Inferior parietal cortex (tissue), 1 donor: ENCODE results near the gene TENM4.
"Not testable (repeated sequence)": the region's sequence is repeated elsewhere in the genome, so short reads cannot be mapped to it uniquely, and the experiment has no call there.

ENCODE experiments used
- DNase-seq: peaks from one replicate; pipeline ENCODE4 v3.0.0-alpha.2; 2016; ENCODE audit errors: extremely low spot score

The TENM4 gene

DNA sequence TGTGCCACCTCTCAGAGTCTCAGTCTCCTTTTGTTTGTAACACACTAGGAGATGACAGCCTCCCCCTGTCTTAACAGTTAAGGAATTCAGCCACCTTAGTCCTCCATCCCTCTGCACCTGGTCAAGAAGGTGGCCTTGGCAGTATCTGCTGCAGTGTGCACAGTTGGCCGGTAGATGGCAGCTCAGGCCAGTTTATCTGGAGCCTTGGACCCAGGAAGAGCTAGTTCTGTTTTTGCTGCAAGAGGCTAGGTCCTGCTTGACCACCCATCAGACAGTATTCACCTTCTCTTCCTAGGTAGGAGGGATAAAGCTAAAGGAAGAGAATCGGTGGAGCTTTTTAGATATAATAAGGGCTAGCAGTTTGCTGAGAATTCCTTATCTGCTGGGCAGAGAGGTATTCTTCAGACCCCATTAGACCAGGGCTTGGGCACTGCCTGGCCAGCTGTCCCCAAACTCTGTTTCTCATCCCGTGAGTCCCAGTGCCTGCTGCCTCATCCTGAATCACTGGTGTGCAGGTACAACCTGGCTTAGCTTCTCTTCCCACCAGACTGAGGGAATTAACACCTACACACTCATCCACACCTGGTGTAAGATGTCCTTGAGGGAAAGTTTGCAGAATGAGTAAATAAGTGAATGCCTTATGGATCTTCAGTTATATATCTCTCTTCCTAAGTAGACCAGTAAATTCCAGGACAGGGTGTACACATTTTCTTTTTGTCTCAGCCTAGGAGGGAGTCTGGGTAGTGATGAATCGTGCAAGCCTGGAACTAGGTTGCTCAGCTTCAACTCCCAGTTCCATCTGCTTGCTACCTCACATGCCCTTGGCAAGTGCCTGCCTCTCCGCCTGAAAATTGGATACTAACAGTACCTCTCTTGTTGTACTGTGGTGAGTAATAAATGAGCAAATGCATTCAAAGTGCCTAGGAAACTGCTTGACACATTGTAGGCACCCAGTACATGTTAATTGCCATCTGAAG, 795.3 kb downstream of the TENM4 start:
- DNase-seq, result peak; percentile 87

DNA sequence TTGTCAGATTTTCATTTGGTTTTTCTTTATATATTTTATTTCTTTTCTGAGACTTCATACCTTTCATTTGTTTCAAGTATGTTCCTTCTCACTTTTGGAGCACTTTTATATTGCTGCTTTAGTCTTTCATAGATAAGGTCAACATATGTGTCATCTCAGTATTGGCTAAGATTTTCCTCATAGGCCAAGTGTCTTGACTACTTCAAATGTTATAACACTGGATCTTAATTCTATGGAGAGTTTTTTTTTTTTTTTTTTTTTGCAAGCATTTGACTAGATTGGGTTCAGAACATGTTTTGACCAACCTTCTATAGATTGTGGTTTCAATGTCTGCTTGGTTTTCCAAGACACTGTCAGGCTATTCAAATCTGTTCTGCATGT, 797.2 kb downstream of the TENM4 start:
- DNase-seq, result no peak

DNA sequence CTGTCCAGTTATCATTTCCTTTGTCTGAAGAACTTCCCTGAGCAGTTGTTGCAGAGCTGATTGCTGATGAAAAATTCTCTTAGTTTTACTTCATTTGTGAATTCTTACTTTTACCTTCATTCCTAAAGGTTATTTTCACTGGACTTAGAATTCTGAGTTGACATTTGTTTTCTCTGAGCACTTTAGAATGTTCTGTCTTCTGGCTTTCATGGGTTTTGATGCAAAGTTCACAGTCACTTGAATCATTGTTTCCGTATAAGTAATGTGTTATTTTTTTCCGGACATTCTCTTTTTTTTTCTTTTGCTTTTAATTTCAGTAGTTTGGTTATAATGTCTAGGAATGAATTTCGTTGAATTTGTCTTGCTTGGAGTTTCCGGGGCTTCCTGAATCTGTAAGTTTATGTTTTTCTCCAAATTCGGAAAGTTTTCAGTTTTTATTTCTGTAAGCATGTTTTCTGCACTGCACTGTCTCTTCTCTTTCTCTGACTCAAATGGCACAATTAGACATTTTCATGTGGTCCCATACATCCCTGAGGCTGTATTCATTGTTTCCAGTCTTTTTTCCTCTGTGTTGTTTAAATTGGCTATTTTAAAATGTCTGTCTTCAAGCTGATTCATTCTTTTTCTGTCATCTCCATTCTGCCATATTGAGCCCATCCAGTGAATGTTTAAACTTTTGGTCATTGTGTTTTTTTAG, 797.7 kb downstream of the TENM4 start:
- no peak for DNase-seq

DNA sequence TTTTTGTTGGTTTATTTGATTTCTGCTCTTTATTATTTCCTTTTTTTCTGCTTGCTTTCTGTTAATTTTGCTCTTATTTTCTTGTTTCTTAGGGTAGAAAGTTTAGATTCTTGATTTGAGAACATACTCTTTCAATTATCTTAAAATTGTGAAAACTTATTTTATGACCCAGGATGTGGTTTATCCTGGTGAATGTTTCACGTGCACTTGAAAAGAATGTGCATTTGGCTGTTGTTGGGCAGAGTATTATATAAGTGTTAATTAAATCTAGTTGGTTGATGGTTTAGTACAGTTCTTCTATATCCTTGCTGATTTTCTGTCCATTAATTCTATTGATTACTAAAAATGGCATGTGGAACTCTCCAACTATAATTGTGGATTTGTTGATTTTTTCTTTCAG, 799.3 kb downstream of the TENM4 start:
- no peak for DNase-seq

DNA sequence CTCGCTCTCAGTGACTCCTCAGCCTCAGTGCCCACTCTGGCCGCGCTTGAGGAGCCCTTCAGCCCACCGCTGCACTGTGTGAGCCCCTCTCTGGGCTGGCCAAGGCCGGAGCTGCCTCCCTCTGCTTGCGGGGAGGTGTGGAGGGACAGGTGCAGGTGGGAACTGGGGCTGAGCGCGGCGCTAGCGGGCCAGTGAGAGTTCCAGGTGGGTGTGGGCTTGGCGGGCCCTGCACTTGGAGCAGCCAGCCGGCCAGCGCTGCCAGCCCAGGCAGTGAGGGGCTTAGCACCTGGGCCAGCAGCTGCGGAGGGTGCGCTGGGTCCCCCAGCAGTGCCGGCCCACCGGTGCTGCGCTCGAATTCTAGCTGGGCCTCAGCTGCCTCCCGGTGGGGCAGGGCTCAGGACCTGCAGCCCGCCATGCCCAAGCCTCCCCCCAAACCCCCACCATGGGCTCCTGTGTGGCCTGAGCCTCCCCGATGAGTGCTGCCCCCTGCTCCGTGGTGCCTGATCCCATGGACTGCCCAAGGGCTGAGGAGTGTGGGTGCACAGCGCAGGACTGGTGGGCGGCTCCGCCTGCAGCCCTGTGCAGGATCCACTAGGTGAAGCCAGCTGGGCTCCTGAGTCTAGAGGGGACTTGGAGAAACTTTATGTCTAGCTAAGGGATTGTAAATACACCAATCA, 802.0 kb downstream of the TENM4 start:
- no peak for DNase-seq

DNA sequence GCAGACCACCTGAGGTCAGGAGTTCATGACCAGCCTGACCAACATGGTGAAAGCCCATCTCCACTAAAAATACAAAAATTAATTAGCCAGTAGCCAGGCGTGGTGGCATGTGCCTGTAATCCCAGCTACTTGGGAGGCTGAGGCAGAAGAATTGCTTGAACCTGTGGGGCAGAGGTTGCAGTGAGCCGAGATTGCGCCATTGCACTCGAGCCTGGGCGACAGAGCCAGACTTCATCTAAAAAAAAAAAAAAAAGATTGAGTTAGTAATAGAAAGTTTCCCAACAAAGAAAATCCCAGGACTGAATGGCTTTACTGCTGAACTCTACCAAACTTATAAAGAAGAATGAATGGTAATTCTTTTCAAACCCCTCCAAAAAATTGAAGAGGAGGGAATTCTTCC, 803.3 kb downstream of the TENM4 start:
- not testable (repeated sequence) for DNase-seq

DNA sequence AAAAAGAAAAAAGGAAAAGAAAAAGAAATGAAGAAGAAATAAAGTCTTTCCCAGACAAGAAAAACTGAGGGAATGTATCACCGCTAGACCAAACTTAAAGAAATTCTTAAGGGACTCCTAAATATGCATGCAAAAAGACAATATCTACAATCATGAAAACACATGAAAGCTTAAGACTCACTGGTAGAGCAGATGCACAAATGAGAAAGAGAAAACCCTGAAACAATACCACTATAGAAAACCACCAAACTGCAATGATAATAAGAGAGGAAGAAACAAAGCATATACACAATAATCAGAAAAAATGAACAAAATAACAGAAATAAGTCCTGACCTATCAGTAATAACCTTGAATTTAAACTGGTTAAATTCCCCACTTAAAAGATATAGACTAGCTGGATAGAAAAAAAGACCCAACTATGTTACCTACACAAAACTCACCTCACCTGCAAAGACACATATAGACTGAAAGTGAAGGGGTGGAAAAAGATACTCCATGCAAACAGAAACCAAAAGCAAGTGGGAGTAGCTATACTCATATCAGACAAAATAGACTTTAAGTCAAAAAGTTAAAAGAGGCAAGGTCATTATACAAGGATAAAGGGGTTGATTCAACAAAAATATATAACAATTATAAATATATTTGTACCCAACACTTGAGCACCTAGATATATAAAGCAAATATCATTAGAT, 804.9 kb downstream of the TENM4 start:
- DNase-seq, result no peak

DNA sequence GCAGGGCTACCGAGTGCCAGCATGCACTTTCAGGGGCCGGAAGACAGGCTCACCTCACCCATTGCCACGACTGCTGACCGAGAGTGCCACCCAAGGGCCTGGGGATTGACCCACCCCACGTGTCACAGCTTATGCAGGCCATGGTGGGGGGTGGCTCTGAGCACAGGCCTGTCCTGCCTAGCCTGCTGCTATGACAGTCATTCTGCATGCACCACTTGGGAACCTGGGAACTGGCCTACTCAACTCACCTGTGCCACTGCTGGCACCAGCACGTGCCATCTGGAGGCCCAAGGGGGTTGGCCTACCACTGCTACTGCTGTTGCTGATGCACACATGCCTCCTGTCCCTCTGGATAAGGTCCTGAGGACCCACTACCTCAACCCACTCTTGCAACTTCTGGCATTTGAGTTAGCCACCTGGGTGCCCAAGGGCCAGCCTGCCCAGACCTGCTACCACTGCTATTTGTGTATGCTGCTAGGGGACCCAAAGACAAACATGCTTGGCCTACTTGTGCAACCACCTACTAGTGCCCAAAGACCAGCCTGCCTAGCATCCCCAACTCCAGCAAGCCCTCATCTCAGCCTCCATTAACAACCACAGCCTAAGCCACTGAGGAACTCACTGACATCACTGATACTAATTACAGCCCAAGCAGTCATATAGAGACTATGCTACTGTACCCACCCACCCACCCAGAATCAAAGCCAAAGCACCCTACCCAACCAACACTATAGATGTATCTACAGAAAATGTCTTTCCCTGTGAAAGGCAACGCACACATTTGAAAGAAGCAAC, 807.1 kb downstream of the TENM4 start:
- DNase-seq, result no peak

DNA sequence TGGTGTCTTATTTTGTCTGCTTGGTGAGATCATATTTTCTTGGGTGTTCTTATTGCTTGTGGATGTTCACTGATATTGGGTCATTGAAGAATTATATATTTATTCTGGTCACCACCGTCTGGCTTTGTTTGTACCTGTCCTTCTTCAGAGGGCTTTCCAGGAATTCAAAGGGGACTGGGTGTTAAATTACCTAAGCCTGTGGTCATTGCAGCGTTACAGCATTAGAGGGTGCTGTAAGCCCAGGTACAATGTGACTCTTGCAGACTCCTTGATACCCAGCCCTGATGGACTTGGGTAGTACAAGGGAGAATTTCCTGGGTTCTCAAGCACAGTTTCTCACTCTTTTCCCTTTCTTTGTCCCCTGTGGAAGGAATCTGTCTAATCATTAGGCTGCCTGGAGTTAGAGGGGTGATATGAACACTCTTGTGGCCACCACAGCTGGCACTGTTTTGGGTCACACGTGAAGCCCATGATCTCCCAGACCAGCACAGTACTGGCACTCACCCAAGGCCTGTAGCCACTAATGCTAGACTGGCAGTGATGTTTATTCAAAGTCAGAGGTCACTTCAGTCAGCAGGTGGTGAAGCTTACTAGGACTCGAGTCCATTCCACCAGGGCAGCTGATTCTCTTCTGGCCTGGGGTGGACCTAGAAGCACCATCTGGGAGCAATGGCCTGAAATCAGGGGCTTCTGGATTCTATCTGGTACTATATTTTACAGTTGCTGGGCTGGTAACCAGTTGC, 810.1 kb downstream of the TENM4 start:
- no peak for DNase-seq

DNA sequence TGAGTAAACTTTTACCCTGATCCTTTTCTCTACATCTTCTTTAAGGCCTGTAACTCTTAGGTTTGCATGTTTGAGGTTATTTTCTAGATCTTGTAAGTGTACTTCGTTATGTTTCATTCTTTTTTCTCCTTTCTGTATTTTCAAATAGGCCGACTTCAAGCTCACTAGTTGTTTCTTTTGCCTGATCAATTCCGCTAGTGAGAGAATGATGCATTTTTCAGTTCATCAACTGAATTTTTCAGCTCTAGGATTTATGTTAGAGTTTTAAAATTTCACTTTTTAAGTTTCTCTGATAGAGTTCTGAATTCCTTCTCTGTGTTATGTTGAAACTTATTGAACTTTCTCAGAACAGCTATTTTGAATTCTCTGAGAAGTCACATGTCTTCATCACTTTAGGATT, 810.7 kb downstream of the TENM4 start:
- DNase-seq, result no peak

DNA sequence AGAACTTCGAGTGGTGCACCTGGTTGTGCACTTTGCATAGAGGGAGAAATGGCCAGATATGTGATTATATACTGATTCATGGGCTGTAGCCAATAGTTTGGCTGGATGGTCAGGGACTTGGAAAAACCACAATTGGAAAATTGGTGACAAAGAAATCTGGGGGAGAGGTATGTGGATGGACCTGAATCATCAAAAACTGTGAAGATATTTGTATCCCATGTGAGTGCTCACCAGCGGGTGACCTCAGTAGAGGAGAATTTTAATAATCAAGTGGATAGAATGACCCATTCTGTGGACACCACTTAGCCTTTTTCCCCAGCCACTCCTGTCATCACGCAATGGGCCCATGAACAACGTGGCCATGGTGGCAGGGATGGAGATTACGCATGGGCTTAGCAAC, 818.2 kb downstream of the TENM4 start:
- DNase-seq, result no peak

DNA sequence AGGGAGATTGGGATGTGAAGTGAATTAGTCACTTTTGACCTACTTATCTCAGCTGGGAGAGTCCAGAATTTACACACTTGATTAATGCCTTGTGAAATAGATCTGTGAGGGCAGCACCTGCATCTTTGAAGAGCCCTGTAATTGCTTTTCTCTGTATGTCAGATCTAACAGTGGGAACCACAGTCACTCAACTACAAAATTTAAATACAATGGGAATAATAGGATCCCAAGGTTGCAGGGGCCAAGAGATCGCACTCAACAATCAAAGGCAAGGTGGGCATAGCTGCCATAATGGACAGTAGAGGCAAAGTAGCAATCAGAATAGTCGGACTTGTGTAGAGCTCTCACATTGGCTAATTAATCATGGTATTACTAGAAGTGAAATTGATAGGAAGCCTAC, 820.7 kb downstream of the TENM4 start:
- no peak for DNase-seq

DNA sequence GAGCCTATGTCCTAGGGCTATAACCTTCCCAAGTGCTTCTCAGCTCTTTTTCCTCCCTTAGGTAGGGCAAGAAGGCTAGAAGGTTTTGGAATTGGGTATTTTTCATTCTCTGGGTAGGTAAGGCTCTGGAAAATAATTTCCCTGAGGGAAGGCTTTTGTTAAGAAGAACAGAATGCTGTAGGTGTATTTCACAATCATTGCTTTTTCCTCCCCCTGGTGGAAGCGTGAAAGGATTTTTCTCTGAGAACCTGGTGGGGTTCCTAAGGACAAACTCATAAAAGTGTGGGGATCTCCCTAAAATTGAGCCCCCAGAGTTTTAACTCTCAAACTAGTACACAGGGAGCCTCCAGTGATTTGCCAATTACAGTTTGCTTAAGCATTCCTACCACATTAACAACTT, 825.1 kb downstream of the TENM4 start:
- no peak for DNase-seq

DNA sequence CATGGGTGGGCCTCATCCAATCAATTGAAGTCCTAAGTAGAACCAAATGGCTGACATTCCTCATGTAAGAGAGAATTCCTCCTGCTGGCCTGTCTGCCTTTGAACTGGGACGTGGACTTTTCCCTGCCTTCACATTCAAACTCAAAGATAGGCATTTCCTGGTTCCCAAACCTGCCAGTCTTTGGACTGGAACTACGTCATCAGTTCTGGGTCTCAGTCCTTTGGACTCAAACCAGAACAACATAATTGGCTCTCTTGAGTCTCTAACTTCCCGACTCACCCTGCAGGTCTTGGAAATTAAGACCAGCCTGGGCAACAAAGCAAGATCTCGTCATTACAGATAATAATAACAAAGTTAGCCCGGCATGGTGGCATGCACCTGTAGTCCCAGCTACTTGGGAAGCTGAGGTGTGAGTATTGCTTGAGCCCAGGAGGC, 827.4 kb downstream of the TENM4 start:
- DNase-seq, result no peak

DNA sequence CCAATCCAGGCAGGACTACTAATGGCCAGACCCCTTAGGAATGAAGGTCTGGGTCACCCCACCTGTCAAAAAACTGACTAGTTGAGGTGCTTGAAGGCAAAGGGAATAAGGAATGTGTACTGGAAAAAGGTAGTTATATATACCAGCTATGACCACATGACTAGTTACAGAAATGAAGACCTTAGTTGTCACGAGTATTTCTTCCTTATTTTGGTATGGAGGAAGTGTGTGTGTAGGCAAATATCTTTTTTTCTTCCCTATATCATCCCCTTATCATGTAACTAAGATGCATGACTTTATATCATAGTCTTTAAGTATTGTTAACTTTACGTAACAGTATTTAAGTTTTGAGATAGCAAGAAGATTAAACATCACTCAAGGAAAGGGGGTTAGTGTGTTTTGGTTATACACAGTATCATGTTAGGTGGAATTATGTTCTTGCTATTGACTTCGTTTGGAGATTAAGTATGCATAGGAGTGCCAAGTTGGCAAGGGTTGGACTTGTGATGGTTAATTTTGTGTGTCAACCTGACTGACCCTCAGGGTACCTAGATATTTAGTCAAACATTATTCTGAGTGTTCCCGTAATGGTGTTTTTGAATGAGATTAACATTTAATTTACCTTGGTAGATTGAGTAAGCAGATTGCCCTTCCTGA, 828.0 kb downstream of the TENM4 start:
- DNase-seq, result no peak

DNA sequence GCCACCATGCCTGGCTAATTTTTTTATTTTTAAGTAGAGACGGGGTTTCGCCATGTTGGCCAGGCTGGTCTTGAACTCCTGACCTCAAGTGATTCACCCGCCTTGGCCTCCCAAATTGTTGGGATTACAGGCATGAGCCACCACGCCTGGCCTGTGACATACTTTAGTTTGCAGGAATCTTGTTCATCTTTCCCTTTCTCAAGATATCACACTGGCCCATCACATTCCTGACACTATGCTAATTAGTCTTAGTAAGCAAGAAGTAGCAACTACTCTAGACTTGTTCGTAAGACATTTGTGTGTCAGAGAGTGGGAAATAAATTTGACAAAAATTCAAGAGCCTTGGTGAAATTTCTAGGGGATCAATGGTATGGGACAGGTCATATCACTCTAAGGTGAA, 831.5 kb downstream of the TENM4 start:
- DNase-seq, result not testable (repeated sequence)

DNA sequence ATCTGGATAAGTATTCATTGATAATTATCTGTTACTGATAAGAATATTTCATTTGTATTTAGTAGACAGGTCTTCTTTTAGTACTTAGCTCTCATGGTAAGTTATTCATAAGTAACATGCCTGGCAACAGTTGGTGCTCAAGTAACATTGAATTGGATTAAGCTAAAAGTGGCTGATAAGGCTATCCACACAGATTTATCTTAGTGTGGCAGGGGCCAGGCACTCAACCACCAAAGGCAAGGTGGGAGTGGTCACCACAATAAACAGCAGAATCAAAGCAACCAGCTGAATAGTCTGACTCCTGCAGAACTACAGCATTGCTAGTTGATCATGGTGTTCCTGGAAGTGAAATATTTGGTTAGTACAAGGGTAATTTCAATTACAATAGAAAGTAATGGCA, 833.1 kb downstream of the TENM4 start:
- DNase-seq, result no peak

DNA sequence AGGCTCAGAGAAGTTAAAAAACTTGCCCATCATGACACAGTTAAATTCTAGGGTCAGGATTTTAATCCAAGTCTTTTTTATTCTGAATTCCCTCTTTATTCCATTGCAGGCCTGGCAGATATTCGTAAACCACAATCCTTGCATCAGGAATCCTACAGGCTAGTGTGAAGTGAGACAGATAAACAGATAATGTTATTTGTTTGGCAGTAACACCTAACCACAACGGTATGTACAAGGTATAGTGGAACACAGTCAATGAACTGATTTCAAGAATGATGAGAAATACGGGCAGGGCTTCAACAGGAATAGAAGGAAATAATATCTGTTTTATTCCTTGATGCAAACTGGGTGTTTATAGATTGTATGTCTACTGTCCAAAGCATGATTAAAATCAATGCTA, 834.2 kb downstream of the TENM4 start:
- no peak for DNase-seq

DNA sequence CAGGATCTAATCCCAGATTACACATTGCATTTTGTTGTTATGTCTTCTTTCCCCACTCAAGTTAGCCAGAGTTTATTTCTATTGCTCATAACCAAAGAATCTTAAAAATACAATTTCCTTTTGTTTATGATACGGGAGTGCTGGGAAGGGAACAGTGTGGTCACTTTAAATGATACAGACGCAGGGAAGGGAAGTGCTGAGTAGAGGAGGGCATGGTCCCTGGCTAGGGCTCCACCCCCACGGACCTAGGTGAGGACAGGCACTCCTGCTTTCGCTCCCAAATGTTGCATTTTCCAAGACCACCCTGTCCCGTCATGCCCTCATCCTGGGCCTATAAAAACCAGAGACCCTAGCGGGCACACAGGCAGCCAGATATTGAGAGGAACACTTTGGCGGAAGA, 835.5 kb downstream of the TENM4 start:
- no peak for DNase-seq

DNA sequence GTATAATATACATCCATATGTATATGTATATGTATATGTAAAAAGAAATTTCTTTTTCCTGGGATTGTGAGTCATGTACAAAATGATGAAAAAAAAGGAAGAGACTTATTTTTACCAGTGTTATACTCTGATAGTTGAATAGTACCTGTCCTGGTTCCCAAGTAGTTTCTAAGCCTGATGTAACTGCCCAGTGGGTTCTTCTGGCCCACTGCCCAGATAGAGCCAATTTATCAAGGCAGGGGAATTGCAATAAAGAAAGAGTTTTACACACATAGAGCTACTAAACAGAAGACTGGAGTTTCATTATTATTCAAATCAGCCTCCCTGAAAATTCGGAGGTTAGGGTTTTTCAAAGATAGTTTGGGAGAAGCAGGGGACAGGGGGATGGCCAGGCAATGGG, 837.0 kb downstream of the TENM4 start:
- no peak for DNase-seq
